Measurements from ENCODE around the gene QRICH2. TPM values are rescaled to one million over a fixed set of nuclear protein-coding genes. Genes with fewer than 3 reads are reported as not detected.

QRICH2 gene
- total RNA-seq, 1 donor from 2014 or later: 3.4 TPM

- Histone ChIP-seq H3K9me3 (no peaks in the 10 kb centered on the region), H3K27ac (no peak overlapping the region), H3K27me3 (no peaks in the 10 kb centered on the region), H3K36me3 (no peaks in the 10 kb centered on the region), H3K4me3 (no peak overlapping the region), H3K4me1 (peaks cover 11% of the 10 kb centered on the region)
- DNase-seq (peak; percentile 94), ATAC-seq (peak; percentile 91)
- TF ChIP-seq CTCF (IDR thresholded peaks at IDR 0.05): peak; percentile 98
- intact Hi-C loops (cut with DNase I): no loop called here
These were observed 28.9 kb downstream of the QRICH2 start for GRCh38 chr17:76278952-76279741.

- peaks cover 15% of the 10 kb centered on the region for H3K4me1 ChIP-seq
- H3K36me3 ChIP-seq: no peaks in the 10 kb centered on the region
- intact Hi-C loops (cut with DNase I): no loop called here
- H3K27me3 ChIP-seq: no peaks in the 10 kb centered on the region
- H3K9me3 ChIP-seq: no peaks in the 10 kb centered on the region
- no peak overlapping the region for H3K27ac ChIP-seq
- no peak for TF ChIP-seq CTCF (IDR thresholded peaks at IDR 0.05)
- no peak for ATAC-seq
- no peak overlapping the region for H3K4me3 ChIP-seq
- DNase-seq: no peak
These were observed 29.7 kb downstream of the QRICH2 start for GRCh38 chr17:76278268-76278908.

- intact Hi-C loops (cut with DNase I): no loop called here
- no peaks in the 10 kb centered on the region for H3K27me3 ChIP-seq
- H3K9me3 ChIP-seq: no peaks in the 10 kb centered on the region
- no peak overlapping the region for H3K27ac ChIP-seq
- no peaks in the 10 kb centered on the region for H3K36me3 ChIP-seq
- no peak for TF ChIP-seq CTCF (IDR thresholded peaks at IDR 0.05)
- no peak overlapping the region for H3K4me3 ChIP-seq
- peaks cover 23% of the 10 kb centered on the region for H3K4me1 ChIP-seq
- DNase-seq: no peak
- no peak for ATAC-seq
These were observed 30.5 kb downstream of the QRICH2 start for GRCh38 chr17:76277300-76278267.

- Histone ChIP-seq H3K27me3 (no peaks in the 10 kb centered on the region), H3K4me3 (no peak overlapping the region), H3K9me3 (no peaks in the 10 kb centered on the region), H3K27ac (no peak overlapping the region), H3K36me3 (no peaks in the 10 kb centered on the region), H3K4me1 (peaks cover 33% of the 10 kb centered on the region)
- DNase-seq: no peak
- intact Hi-C loops (cut with DNase I): no loop called here
- no peak for ATAC-seq
- no peak for TF ChIP-seq CTCF (IDR thresholded peaks at IDR 0.05)
These were observed 31.4 kb downstream of the QRICH2 start for GRCh38 chr17:76276461-76277299.

- no peak overlapping the region for H3K4me3 ChIP-seq
- no peak overlapping the region for H3K27ac ChIP-seq
- H3K4me1 ChIP-seq: peaks cover 39% of the 10 kb centered on the region
- TF ChIP-seq CTCF (IDR thresholded peaks at IDR 0.05): no peak
- H3K27me3 ChIP-seq: no peaks in the 10 kb centered on the region
- DNase-seq: no peak
- ATAC-seq: no peak
- no peaks in the 10 kb centered on the region for H3K9me3 ChIP-seq
- intact Hi-C loops (cut with DNase I): no loop called here
- H3K36me3 ChIP-seq: peaks cover under 1% of the 10 kb centered on the region
These were observed 32.0 kb downstream of the QRICH2 start for GRCh38 chr17:76276069-76276431.

Measured in upper lobe of right lung (tissue), 1 donor.